CD4-positive, alpha-beta T cell treated with Interleukin-1 beta for 1 hour (primary cell): Measurements from ENCODE around the gene FGFRL1.
"Not testable (repeated sequence)": the region's sequence is repeated elsewhere in the genome, so short reads cannot be mapped to it uniquely, and the experiment has no call there.

Experiments used
- DNase-seq, 2 donors: peaks; one replicate each; pipeline ENCODE4 v3.0.0-alpha.2; 2020 to 2022

Gene FGFRL1

DNA sequence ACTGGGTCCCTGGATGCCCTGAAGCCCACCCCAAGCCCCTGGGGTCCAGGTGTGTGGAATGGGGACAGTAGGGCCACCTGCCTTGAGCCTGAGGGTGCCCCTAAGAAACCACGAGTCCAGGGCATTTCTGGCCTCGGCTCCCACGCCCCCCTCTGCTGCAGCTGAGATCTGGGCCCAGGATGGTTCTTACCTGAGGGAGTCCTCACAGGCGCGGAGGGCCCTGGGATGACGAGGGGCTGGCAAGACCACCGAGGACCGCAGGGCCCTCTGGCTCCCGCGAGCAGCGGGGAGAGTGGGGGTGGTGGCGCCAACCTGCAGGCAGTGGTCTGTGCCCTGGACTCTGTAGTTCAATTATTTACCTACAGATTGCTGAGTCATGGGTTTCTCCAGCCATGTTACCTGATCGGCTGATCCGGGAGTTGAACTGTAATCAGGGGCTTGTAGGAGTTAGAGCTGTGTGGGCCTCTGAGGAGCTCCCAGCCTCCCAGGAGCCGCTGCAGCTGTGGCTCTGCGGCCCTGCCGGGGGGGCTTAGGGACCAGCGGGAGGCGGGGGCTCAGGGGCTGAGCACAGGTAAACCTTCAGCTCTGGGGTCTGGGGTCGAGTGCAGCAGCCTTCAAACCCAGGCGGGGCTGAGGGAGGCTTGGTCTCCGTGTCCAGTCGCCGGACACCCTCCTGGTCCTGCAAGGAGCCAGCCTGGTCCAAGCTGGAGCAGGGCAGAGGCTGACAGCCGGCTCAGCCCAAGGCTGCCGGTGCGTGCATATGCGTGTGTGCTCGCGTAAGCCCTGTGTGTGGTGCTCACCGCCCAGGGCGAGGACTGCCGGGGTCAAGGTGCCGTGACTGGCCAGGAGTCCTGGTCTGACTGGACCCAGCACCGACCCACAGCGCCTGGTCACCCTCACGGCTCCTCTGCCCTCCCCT is 18.1 kb upstream of the FGFRL1 start, which contains the start of gene SLC26A1:
Gene SLC26A1, minus strand, starts transcription at position 294 of the 919 bp plus-strand sequence. CDS start 1,701 bp downstream, outside the sequence.
- no peak for DNase-seq

GRCh38 chr4:995311-996026 is 16.0 kb upstream of the FGFRL1 start:
- no peak for DNase-seq

DNA sequence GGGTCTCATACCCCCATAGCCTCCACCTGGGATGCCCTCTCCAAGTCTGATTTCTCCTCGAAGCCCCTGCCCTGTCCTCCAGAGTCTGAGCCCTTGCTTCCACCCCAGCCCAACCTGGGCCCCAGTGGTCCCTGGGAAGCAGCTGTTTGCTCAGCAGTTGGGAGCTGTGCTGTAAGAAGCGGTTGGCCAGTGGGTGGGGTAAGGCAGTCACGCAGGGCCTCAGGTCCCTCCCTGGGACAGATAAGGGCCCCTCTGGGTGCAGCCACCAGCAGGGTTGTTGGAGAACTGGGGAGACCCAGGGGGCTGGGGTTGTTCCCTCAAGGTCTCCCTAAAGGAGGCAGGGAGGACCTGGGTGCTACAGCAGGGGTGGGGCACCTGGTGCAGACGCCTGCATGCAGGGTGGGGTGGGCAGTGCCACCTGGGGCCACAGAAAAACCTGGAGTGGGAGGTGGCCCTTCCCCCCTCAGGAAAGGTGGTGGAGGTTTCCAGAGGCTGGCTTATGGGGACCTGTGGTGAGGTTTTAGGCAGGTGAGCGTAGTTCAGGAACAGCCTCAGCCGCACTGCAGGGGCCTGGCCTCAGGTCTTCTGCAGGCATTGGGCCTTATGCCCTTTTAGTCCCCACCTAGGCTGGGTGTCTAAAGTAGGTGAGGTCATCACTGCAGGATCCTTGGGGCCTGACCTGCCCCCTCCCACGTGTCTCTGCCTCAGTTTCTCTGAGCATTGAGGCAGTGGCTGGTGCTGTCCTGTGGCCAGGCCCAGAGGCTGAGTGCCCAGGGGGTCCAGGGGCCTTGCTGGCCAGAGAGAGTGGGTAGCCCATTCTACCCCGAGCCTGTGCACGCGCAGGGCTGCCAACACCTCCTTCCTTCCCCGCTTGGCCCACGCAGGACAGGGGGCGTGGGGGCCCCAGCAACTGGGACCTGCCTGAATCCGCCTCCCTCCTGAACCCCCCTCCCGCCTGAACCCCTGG is 15.1 kb upstream of the FGFRL1 start:
- DNase-seq, result no peak

DNA sequence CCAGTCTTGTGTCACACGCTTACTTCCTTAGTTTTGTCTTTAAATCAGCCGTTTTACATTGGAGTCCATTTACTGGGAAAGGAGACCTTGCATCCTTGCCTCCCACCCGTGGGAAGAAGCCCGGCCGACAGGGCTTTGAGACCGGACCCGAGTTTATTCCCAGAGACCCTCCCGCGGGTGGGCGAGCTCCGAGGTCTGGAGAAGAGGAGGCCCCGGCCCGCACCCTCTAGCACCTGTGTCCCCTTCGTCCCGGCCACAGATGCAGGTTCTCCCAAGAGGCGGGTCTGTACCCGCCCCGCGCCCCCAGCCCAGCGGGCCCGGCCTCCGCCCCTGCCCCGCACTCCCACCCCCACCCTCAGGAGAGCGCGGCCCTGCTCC is 14.4 kb upstream of the FGFRL1 start:
- DNase-seq, result no peak

GRCh38 chr4:997375-998071 is 13.9 kb upstream of the FGFRL1 start:
- DNase-seq, result no peak

GRCh38 chr4:998096-998691 is 13.2 kb upstream of the FGFRL1 start:
- no peak for DNase-seq

DNA sequence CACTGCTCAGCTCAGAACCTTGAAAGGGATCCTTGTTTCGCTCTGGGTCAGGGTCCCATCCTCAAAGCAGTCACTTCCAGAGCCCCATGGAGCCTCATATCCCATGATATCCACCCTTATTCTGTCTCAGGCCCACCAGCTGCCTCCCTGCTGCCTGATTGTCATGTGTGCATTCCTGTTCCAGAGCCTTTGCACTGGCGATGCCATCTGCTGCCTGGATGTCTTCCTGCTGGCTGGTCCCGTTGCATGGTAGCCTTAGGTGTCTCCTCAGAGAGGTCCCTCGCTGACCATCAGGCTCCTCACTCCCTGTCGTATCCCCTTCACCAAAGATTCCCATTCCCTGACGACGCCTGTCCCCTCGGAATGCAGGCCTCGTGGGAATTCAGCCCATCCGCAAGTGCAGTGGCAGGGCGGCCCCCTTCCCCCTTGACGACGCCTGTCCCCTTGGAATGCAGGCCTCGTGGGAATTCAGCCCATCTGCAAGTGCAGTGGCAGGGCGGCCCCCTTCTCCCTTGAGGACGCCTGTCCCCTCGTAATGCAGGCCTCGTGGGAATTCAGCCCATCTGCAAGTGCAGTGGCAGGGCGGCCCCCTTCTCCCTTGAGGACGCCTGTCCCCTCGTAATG is 12.1 kb upstream of the FGFRL1 start:
- DNase-seq, result not testable (repeated sequence)

GRCh38 chr4:999882-1000425 is 11.5 kb upstream of the FGFRL1 start:
- no peak for DNase-seq

GRCh38 chr4:1000686-1001260 is 10.7 kb upstream of the FGFRL1 start:
- DNase-seq, result no peak

- DNase-seq, result no peak
Measured at GRCh38 chr4:1001561-1002130, 9.8 kb upstream of the FGFRL1 start.

GRCh38 chr4:1002131-1002630 is 9.2 kb upstream of the FGFRL1 start:
- DNase-seq, result no peak

- DNase-seq, result no peak
Measured at GRCh38 chr4:1002631-1003251, 8.7 kb upstream of the FGFRL1 start.

DNA sequence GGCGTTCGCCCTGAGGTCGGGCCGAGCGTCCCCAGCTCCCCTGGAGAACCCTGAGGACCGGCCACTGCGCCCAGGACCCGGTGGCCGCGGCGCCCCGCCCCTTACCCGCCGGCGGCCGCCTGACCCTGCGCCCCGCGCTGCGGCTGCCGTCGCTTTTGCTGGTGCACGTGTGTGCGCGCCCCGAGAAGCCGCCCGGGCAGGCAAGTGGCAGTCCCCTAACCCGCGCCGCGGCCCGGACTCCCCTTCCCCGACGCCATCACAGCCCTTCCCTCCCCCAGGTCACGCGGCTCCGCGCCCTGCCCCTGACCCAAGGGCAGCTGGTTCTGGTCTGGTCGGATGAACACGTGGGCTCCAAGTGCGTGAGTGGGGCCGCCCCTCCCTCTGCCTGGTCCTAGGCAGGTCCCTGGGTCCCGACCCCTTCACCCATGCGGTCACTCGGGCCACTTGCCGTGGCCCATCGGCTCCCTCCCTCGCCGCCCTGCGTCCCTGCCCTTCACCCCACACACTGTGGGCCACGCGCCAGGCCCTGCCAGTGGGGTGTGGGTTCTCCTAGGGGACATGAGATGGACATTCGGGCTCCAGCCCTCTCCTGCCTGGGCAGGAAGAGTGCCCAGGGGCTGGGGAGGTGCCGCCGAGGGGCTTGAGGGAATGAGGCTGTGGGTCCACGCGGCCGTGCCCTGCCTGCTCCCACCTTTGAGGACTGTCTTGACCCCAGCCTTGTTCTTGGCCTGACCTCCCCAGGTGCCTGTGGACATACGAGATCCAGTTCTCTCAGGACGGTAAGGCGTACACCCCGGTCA is 8.0 kb upstream of the FGFRL1 start:
- no peak for DNase-seq

DNA sequence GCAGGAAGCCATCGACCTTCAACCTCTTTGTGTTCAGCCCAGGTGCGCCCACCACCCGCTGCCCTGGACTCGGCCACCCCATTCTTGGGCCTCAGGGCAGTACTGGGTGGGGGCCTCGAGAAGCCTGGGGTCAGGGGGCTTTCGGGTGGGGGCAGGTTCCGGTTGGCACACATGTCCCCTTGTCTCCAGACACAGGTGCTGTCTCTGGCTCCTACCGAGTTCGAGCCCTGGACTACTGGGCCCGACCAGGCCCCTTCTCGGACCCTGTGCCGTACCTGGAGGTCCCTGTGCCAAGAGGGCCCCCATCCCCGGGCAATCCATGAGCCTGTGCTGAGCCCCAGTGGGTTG is 7.4 kb upstream of the FGFRL1 start:
- no peak for DNase-seq

DNA sequence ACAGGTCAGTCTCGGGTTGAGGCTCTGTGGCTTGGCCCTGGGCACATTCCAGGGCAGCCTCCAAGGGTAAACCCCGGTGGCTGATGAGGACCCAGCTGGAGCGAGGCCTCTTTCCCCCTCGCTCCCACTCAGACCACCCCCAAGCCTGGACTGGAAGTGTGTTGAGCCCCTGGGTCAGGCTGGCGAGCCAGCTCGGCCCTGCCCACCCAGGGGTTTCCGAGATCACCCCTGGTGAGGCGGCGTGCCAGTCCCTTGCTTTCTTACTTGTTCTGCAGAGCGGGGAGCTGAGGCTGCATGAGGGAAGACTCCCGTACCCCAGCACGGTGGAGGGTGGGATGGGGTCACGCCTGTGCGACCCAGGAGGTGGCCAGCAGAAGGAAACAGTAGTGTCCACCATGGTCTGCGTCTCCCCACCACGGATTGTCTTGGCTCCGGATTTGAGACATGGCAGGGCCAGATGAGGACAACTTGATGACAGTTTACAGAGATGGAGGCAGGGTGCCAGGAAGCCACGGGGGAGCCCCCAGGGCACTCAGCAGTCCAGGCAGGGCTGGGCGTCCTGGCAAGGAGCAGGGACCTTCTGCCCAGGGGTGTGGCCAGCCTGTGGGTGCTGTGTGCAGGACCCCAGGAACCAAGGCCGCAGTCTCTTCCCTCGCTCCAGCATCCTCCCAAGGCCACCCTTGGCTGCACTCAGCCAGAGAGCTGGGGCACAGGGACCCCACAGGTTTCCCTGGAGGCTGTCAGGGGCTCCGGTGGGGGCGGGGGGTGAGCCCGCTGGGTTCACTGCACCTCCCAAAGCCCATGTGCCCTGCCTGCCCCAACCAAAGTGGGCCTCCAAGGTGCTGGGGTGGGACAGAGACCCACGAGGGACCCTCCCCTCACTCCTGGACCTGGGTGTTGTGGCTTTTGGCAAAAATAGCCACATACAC is 6.6 kb upstream of the FGFRL1 start:
- no peak for DNase-seq

DNA sequence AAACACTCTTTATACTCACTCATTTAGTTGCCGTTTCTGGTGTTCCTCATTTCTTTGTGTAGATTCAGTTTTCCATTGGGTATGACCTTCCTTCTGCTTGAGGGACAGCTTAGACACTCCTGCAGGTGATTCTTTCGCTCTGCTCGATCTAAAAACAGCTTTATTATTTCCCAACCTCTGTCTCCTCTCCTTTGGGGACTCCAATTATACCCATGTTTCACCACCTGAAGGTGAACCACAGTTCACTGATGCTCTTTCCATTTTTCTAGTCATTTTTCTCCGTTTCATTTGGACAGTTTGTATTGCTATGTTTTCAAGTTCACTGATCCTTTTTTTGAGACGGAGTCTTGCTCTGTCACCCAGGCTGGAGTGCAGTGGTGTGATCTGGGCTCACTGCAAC is 4.6 kb upstream of the FGFRL1 start:
- DNase-seq, result no peak

GRCh38 chr4:1008840-1009541 is 2.4 kb upstream of the FGFRL1 start:
- peak; percentile 29 to 40 for DNase-seq
